K562 (cell line): ENCODE data around the gene ADAMTS2. TPM values are rescaled to one million over a fixed set of nuclear protein-coding genes. Genes with fewer than 3 reads are reported as not detected.

ENCODE experiments used
- ATAC-seq: fragments of 200-7000 bp; cut with Tn5 transposase; 3 replicates; pipeline ENCODE4 v1.9.1; 2020; ENCODE audit warnings: moderate library complexity
- BruUV-seq: library from RNA; stranded (reverse); fragments of 400-500 nt; replicated peaks from 2 replicates; lab custom pipeline; 2021; lab: Mats Ljungman, UMichigan
- CTCF ChIA-PET: fragments of 300-600 bp; formaldehyde crosslinking; extraction: SDS; loops from one replicate; lab custom pipeline; 2021; ENCODE audit warnings: low intra/inter-chr PET ratio; lab: Yijun Ruan, JAX
- POLR2A ChIA-PET: fragments of 300-600, 350-650 bp; sonication (Branson Sonifier 250); formaldehyde crosslinking; extraction: SDS; loops from one replicate; lab custom pipeline; 2021; ENCODE audit warnings: antibody characterized with exemption, inconsistent platforms; lab: Yijun Ruan, JAX
- DNase-seq, 4 experiments: peaks; one replicate each; pipeline versions ENCODE4 v3.0.0 to v3.0.0-alpha.2; 2011 to 2018; ENCODE audit warnings: low spot score in 3 of 4, mixed read lengths in 3 of 4; ENCODE audit errors: extremely low read depth in 1 of 4
- FAIRE-seq: peaks from 2 replicates; lab custom pipeline; 2011; peaks lifted over from hg19 to GRCh38; lab: Jason Lieb, UNC
- H2AFZ ChIP-seq: 2 replicates; pipeline ENCODE4 v1.6.0; 2011; ENCODE audit warnings: low read depth, low read length, control low read depth, inconsistent platforms
- H3K27ac ChIP-seq: fragments of 200-600 bp; 3 replicates; pipeline ENCODE4 v1.8.0; 2011; ENCODE audit warnings: low read depth, mild to moderate bottlenecking, control low read depth, inconsistent platforms, low read length, moderate library complexity, mixed read lengths; ENCODE audit errors: extremely low read depth
- H3K27me3 ChIP-seq, 2 experiments: fragments of 300-600 bp in 1 of 2; 2 replicates in 1 of 2; 3 replicates in 1 of 2; pipeline versions ENCODE4 v1.6.0 to v1.8.0; 2011; ENCODE audit warnings: inconsistent platforms in 2 of 2, low read length in 2 of 2, mild to moderate bottlenecking in 1 of 2, mixed read lengths in 1 of 2, moderate library complexity in 1 of 2; ENCODE audit not compliant: control insufficient read depth in 2 of 2, insufficient read depth in 2 of 2
- H3K36me3 ChIP-seq: fragments of 300-600 bp; 3 replicates; pipeline ENCODE4 v1.8.0; 2011; ENCODE audit warnings: mild to moderate bottlenecking, low read length, inconsistent platforms; ENCODE audit not compliant: control insufficient read depth, insufficient read depth
- H3K4me1 ChIP-seq, 2 experiments: fragments of 200-600 bp in 1 of 2; replicated peaks in 1 of 2; 2 replicates in 1 of 2; 3 replicates in 1 of 2; pipeline versions ENCODE4 v1.5.1 to v1.8.0; 2011; ENCODE audit warnings: inconsistent platforms in 2 of 2, low read length in 2 of 2, mild to moderate bottlenecking in 1 of 2, mixed read lengths in 1 of 2, moderate library complexity in 1 of 2; ENCODE audit not compliant: control insufficient read depth in 2 of 2, insufficient read depth in 2 of 2
- H3K4me2 ChIP-seq: 2 replicates; pipeline ENCODE4 v1.6.1; 2011; ENCODE audit warnings: low read length, control low read depth, inconsistent platforms, mixed read lengths; ENCODE audit not compliant: insufficient read depth
- H3K4me3 ChIP-seq: fragments of 200-600 bp; sonication (generic), shearing (Covaris generic); 2 replicates; pipeline ENCODE4 v1.5.1; 2016; ENCODE audit warnings: control low read depth, inconsistent platforms
- H3K79me2 ChIP-seq: fragments of 200-600 bp; 3 replicates; pipeline ENCODE4 v1.8.0; 2011; ENCODE audit warnings: low read length, inconsistent platforms; ENCODE audit not compliant: control insufficient read depth, insufficient read depth
- H3K9ac ChIP-seq, 2 experiments: 2 replicates each; pipeline versions ENCODE4 v1.6.0 to v1.6.1; 2011; ENCODE audit warnings: low read depth in 2 of 2, low read length in 2 of 2, control low read depth in 1 of 2, inconsistent platforms in 1 of 2, mild to moderate bottlenecking in 1 of 2, mixed read lengths in 1 of 2; ENCODE audit not compliant: insufficient read depth in 1 of 2
- H3K9me1 ChIP-seq: one replicate; pipeline ENCODE4 v1.6.0; 2011; ENCODE audit warnings: inconsistent platforms, mild to moderate bottlenecking, low read length, moderate library complexity; ENCODE audit not compliant: control insufficient read depth, insufficient read depth
- H3K9me3 ChIP-seq: replicated peaks from 2 replicates; pipeline ENCODE4 v1.5.1; 2011; ENCODE audit warnings: low read depth, low read length, inconsistent platforms; ENCODE audit not compliant: control insufficient read depth, insufficient read depth
- H4K20me1 ChIP-seq: replicated peaks from 2 replicates; pipeline ENCODE4 v1.6.1; 2011; ENCODE audit warnings: low read length, inconsistent platforms, mixed read lengths; ENCODE audit not compliant: control insufficient read depth, insufficient read depth
- FUS ChIP-seq: fragments of 200-400 bp; formaldehyde crosslinking; optimal IDR thresholded peaks from 2 replicates; pipeline ENCODE3; 2017; ENCODE audit warnings: low read depth, low read length
- MYNN ChIP-seq, 2 experiments: sonication (generic); formaldehyde crosslinking in 1 of 2; IDR thresholded peaks; 2 replicates each; pipeline versions ENCODE4 v1.5.0 to v1.6.1; 2016 to 2020; ENCODE audit warnings: antibody characterized with exemption in 1 of 2, missing genetic modification reagents in 1 of 2
- NFE2 ChIP-seq: IDR thresholded peaks from 2 replicates; pipeline ENCODE4 v1.6.1; 2014; ENCODE audit warnings: antibody characterized with exemption, low read depth
- NR3C1 ChIP-seq: sonication (generic); formaldehyde crosslinking; IDR thresholded peaks from 2 replicates; pipeline ENCODE4 v1.8.1; 2022; ENCODE audit warnings: missing genetic modification reagents
- SOX6 ChIP-seq: fragments of 450-650 bp; IDR thresholded peaks from 2 replicates; pipeline ENCODE4 v1.6.1; 2014; ENCODE audit warnings: mild to moderate bottlenecking
- SREBF2 ChIP-seq: sonication (generic); formaldehyde crosslinking; IDR thresholded peaks from 2 replicates; pipeline ENCODE4 v1.4.0; 2020; ENCODE audit warnings: mild to moderate bottlenecking, missing genetic modification reagents
- SRSF1 ChIP-seq: fragments of 200-400 bp; formaldehyde crosslinking; IDR thresholded peaks from 2 replicates; pipeline ENCODE4 v1.6.1; 2017; ENCODE audit warnings: mild to moderate bottlenecking, low read depth, low read length, moderate library complexity
- TAF9B ChIP-seq: fragments of 450-650 bp; IDR thresholded peaks from 2 replicates; pipeline ENCODE4 v1.6.1; 2018; ENCODE audit warnings: mild to moderate bottlenecking; ENCODE audit not compliant: partially characterized antibody
- TBP ChIP-seq: optimal IDR thresholded peaks from 2 replicates; pipeline ENCODE3; 2011; ENCODE audit warnings: low read depth, low read length, improper control_type of control experiment
- ZNF175 ChIP-seq: fragments of 200-800 bp; sonication (Bioruptor generic); IDR thresholded peaks from 2 replicates; pipeline ENCODE4 v1.6.1; 2016; ENCODE audit warnings: low read depth, mild to moderate bottlenecking, missing genetic modification characterization, missing compliant biosample characterization
- ZNF324 ChIP-seq: fragments of 250-450 bp; sonication (Bioruptor Pico); IDR thresholded peaks from 2 replicates; pipeline ENCODE4 v1.4.0; 2020; ENCODE audit warnings: mild to moderate bottlenecking
- WGBS: fragments of 100-300 bp; shearing (Covaris generic); methylation state at CpG from one replicate; pipeline ENCODE4 v1.1.6; 2016; ENCODE audit warnings: low coverage, mixed read lengths; ENCODE audit not compliant: insufficient coverage; ENCODE audit errors: missing lambda C conversion rate; 5-methylcytosine and 5-hydroxymethylcytosine counted together
- in situ Hi-C: fragments of 300-500 bp; cut with MboI; formaldehyde crosslinking; loops from 4 replicates; pipeline ENCODE4 v1.15.0; 2018; ENCODE audit warnings: inconsistent platforms, mixed read lengths
- intact Hi-C: fragments of 100-400 bp; cut with micrococcal nuclease; formaldehyde crosslinking; loops from 2 replicates; pipeline ENCODE4 v1.14.2; 2022
- polyA plus RNA-seq, 8 experiments: library from polyadenylated mRNA; depleted of rRNA in 4 of 8; stranded (reverse) in 5 of 8; unstranded in 3 of 8; fragments of >200 nt; fragmentation: Nextera tagmentation in 2 of 8; fragmentation: Illumina TruSeq in 1 of 8; extraction: Ambion mirVana in 2 of 8; extraction: Trizol in 1 of 8; gene quantifications; 2 replicates each; pipeline versions ENCODE4 v1.2.1 to v1.2.3, GENCODE V29; 2011 to 2014; ENCODE audit warnings: inconsistent platforms in 1 of 8, missing spikeins in 1 of 8
- total RNA-seq, 7 experiments: library from RNA; depleted of rRNA in 6 of 7; stranded (reverse); fragments of >200 nt in 6 of 7; fragmentation: Illumina TruSeq in 2 of 7; extraction: Trizol in 2 of 7; gene quantifications; 2 replicates each; pipeline versions ENCODE4 v1.2.1 to v1.2.3, GENCODE V29; 2011 to 2021; ENCODE audit warnings: low replicate concordance in 1 of 7

The ADAMTS2 gene
- total and polyA plus RNA-seq, 9 of the 15 experiments (the other 6 are each of a cell fraction or from before 2014, with no cell fraction given): not detected

DNA sequence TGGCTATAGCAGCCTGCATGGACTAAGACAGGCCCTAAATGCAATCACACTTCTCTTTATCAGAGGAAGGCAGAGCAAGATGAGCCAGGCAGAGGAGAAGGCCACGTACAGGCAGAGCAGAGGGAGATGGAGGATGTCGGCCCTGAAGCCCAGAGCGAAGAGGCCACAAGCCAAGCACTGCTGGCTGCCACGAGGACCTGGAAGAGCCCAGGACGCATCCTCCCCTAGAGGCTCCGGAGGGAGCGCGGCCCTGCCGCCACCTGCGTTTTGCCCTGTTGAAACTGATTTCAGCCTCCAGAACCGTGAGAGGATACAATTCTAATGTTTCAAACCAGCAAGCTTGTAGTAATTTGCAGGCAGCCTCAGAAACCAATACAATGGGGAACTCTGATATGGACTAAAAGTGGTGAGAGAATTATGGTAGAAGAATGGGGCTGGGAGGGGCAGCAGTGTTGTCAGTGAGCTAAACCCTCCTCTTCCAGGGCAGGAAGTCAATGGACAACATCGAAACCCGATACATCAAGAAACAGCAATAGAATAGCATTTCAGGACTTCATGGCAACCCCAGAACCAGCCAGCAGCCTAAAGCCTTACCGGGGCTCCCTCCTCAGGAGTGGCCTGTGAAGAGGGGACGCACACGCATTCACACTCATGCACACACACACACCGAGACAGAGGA, 32.6 kb downstream of the ADAMTS2 start:
- Histone ChIP-seq H3K4me2 (no peak overlapping the region), H3K27ac (no peak overlapping the region), H3K36me3 (no peaks in the 10 kb centered on the region), H3K27me3 (peaks cover 8 to 55% of the 10 kb centered on the region in 2 experiments; a peak in 4 of 5 replicates), H2AFZ (no peak overlapping the region), H3K79me2 (no peaks in the 10 kb centered on the region), H3K4me3 (no peak overlapping the region), H4K20me1 (no peaks in the 10 kb centered on the region), H3K9me3 (no peaks in the 10 kb centered on the region), H3K9ac (no peak overlapping the region), H3K9me1 (no peaks in the 10 kb centered on the region), H3K4me1 (peaks cover 0 to 7% of the 10 kb centered on the region in 2 experiments; a peak in 1 of 5 replicates)
- DNase-seq: no peak
- no peak for FAIRE-seq
- CTCF ChIA-PET: no interaction called here
- 5% methylated on average over 13 of the region's 17 CpGs for WGBS
- intact Hi-C loops (no loop called here), in situ Hi-C loops (no loop called here)
- no peak for ATAC-seq
- no TSS peak for BruUV-seq
- POLR2A ChIA-PET: no interaction called here
- TF ChIP-seq SOX6 (no peak), SREBF2 (CRISPR knock-in tag) (no peak), SRSF1 (no peak), TBP (no peak), ZNF324 (CRISPR knock-in tag) (no peak), FUS (no peak), NR3C1 (CRISPR knock-in tag) (no peak), MYNN (IDR thresholded peaks at IDR 0.05) (no peak), MYNN (CRISPR knock-in tag; IDR thresholded peaks at IDR 0.05) (no peak), ZNF175 (CRISPR knock-in tag) (no peak), NFE2 (no peak), TAF9B (no peak)
